ENCODE data around the gene HBEGF. TPM values are rescaled to one million over a fixed set of nuclear protein-coding genes. Genes with fewer than 3 reads are reported as not detected.

The HBEGF gene
- polyA plus RNA-seq, 2 of the 4 experiments (the other 2 are of a cell fraction), result 3.4 to 5.0 TPM

- CTCF ChIA-PET, result interaction anchor here (1.1 to 36.9 kb wide), 7 partner anchors 9 to 367 kb away, joined by 3 to 1613 read pairs (median 3); no protein-coding TSS in a partner anchor
- POLR2A ChIA-PET, result no interaction called here
- peak in 1 of 2 experiments; percentile 50; a peak in 3 of 6 replicates for ATAC-seq
Observed at GRCh38 chr5:140367256-140368013, 21.0 kb upstream of the HBEGF start.

GRCh38 chr5:140366589-140367255, 20.3 kb upstream of the HBEGF start:
- H3K4me1 ChIP-seq, result no peaks in the 10 kb centered on the region
- POLR2A ChIA-PET, result no interaction called here
- no peaks in the 10 kb centered on the region for H3K9me3 ChIP-seq
- no peak for DNase-seq (ENCODE audit: low read depth in 1 of 2, low spot score in 1 of 2)
- H3K27ac ChIP-seq, result no peak overlapping the region
- FAIRE-seq, result no peak
- no peak for ATAC-seq
- H3K4me2 ChIP-seq, result no peak overlapping the region
- TF ChIP-seq CBX8 (IDR thresholded peaks at IDR 0.05), result no peak
- TF ChIP-seq KDM1A (IDR thresholded peaks at IDR 0.05; ENCODE audit: low read depth), result no peak
- TF ChIP-seq CBX2 (IDR thresholded peaks at IDR 0.05; ENCODE audit: borderline replicate concordance, low read depth), result no peak
- TF ChIP-seq SMC3 (IDR thresholded peaks at IDR 0.05), result no peak
- 42% methylated on average over 7 of the region's 7 CpGs for WGBS (ENCODE audit: missing lambda C conversion rate)
- CTCF ChIA-PET, result interaction anchor here (0.7 to 36.9 kb wide), 12 partner anchors 8 to 367 kb away, joined by 3 to 1613 read pairs (median 4); partner anchors contain the start of gene HBEGF
- no peak overlapping the region for H3K4me3 ChIP-seq

More at GRCh38 chr5:140367256-140368013, 21.0 kb upstream of the HBEGF start:
- H3K9me3 ChIP-seq, result no peaks in the 10 kb centered on the region
- no peak overlapping the region for H3K27ac ChIP-seq
- no peak for FAIRE-seq
- H3K4me3 ChIP-seq, result no peak overlapping the region
- TF ChIP-seq RCOR1 (IDR thresholded peaks at IDR 0.05; ENCODE audit: low read depth, low read length) (no peak), FOSB (CRISPR knock-in tag; IDR thresholded peaks at IDR 0.05) (no peak), USF2 (IDR thresholded peaks at IDR 0.05) (no peak), ELK1 (IDR thresholded peaks at IDR 0.05; ENCODE audit: low read depth, low read length) (no peak), ZFP36 (IDR thresholded peaks at IDR 0.05; ENCODE audit: borderline replicate concordance, partially characterized antibody) (no peak), HOXB5 (CRISPR knock-in tag; IDR thresholded peaks at IDR 0.05) (no peak), JUNB (IDR thresholded peaks at IDR 0.05) (no peak), ZSCAN20 (CRISPR knock-in tag; IDR thresholded peaks at IDR 0.05) (no peak), MAZ (IDR thresholded peaks at IDR 0.05; ENCODE audit: borderline replicate concordance, low read depth, low read length) (no peak), TFCP2L1 (CRISPR knock-in tag; IDR thresholded peaks at IDR 0.05) (no peak)
- no peak for DNase-seq (ENCODE audit: low read depth in 1 of 2, low spot score in 1 of 2)
- H3K4me2 ChIP-seq, result no peak overlapping the region
- H3K4me1 ChIP-seq, result no peaks in the 10 kb centered on the region
- WGBS (ENCODE audit: missing lambda C conversion rate), result 74% methylated on average over 8 of the region's 8 CpGs

GRCh38 chr5:140365941-140366340, 19.5 kb upstream of the HBEGF start:
- ChIA-PET CTCF (interaction anchor here (0.7 to 36.9 kb wide), 8 partner anchors 13 to 356 kb away, joined by 3 to 1613 read pairs (median 5); partner anchors contain the start of gene HBEGF), POLR2A (no interaction called here)
- no peak for TF ChIP-seq USF2 (IDR thresholded peaks at IDR 0.05)
- no peak for TF ChIP-seq CBX2 (IDR thresholded peaks at IDR 0.05; ENCODE audit: borderline replicate concordance, low read depth)
- no peak for TF ChIP-seq KDM5A (IDR thresholded peaks at IDR 0.05)
- TF ChIP-seq FOSB (CRISPR knock-in tag; IDR thresholded peaks at IDR 0.05), result no peak
- TF ChIP-seq POLR2A (IDR thresholded peaks at IDR 0.05; ENCODE audit: low read length), result no peak
- TF ChIP-seq ZNF302 (CRISPR knock-in tag; IDR thresholded peaks at IDR 0.05), result no peak
- no peak for TF ChIP-seq FOSL2 (IDR thresholded peaks at IDR 0.05)
- no peak for TF ChIP-seq FOSL2 (CRISPR knock-in tag; IDR thresholded peaks at IDR 0.05)
- TF ChIP-seq RFX5 (IDR thresholded peaks at IDR 0.05), result no peak
- TF ChIP-seq FOXS1 (CRISPR knock-in tag; IDR thresholded peaks at IDR 0.05), result no peak
- TF ChIP-seq CEBPB (IDR thresholded peaks at IDR 0.05), result no peak
- no peak for TF ChIP-seq RNF2 (IDR thresholded peaks at IDR 0.05; ENCODE audit: borderline replicate concordance, low read depth)
- TF ChIP-seq ELK1 (IDR thresholded peaks at IDR 0.05; ENCODE audit: low read depth, low read length), result no peak
- no peak for TF ChIP-seq EHMT2 (IDR thresholded peaks at IDR 0.05; ENCODE audit: low read depth)
- TF ChIP-seq EHF (CRISPR knock-in tag; IDR thresholded peaks at IDR 0.05), result no peak
- no peak for TF ChIP-seq ZSCAN20 (CRISPR knock-in tag; IDR thresholded peaks at IDR 0.05)
- TF ChIP-seq NFE2L2 (conservative IDR thresholded peaks at IDR 0.05; ENCODE audit: low read length), result no peak
- no peak for TF ChIP-seq HOXB13 (CRISPR knock-in tag; IDR thresholded peaks at IDR 0.05; ENCODE audit: low read depth)
- TF ChIP-seq KDM1A (IDR thresholded peaks at IDR 0.05; ENCODE audit: low read depth), result no peak
- no peak for TF ChIP-seq TFCP2L1 (CRISPR knock-in tag; IDR thresholded peaks at IDR 0.05)
- ATAC-seq (no peak), DNase-seq (ENCODE audit: low read depth in 1 of 2, low spot score in 1 of 2) (no peak), FAIRE-seq (no peak)
- Histone ChIP-seq H3K27ac (no peak overlapping the region), H3K9me3 (no peaks in the 10 kb centered on the region), H3K4me1 (no peaks in the 10 kb centered on the region), H3K4me3 (no peak overlapping the region), H3K4me2 (no peak overlapping the region)
- WGBS (ENCODE audit: missing lambda C conversion rate), result 87% methylated on average over 4 of the region's 4 CpGs

Measured in A549 (cell line).